GM19328 (cell line): ENCODE data around the gene FGA.

ENCODE experiments used
- ATAC-seq: cut with Tn5 transposase; IDR thresholded peaks from one replicate; pipeline ENCODE4 v1.9.1; 2021; ENCODE audit warnings: mild to moderate bottlenecking, moderate library complexity; ENCODE audit not compliant: unreplicated experiment

The FGA gene

GRCh38 chr4:154583230-154583629 is 7.3 kb downstream of the FGA start:
- ATAC-seq: no peak

- no peak for ATAC-seq
These were observed 7.8 kb downstream of the FGA start for GRCh38 chr4:154582723-154583122.

DNA sequence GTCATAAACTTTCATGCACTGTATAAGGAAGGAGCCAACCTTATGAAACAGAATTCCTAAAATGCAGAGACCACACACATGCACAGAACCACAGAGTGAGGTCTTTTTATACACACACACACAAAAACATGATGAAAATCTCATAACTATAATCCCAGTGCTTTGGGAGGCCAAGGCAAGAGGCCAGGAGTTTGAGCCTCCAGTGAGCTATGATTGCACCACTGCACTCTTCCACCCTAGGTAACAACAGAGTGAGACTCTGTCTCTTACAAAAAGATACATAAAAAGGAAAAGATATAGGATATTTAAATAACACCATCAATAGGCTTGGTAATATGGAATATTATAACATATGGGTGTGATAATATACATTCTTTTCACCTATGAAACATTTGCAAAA is 10.6 kb downstream of the FGA start:
- ATAC-seq: no peak

- ATAC-seq: no peak
These were observed 11.6 kb downstream of the FGA start for GRCh38 chr4:154578919-154579318.

- no peak for ATAC-seq
These were observed 13.2 kb downstream of the FGA start for GRCh38 chr4:154577324-154577723.

DNA sequence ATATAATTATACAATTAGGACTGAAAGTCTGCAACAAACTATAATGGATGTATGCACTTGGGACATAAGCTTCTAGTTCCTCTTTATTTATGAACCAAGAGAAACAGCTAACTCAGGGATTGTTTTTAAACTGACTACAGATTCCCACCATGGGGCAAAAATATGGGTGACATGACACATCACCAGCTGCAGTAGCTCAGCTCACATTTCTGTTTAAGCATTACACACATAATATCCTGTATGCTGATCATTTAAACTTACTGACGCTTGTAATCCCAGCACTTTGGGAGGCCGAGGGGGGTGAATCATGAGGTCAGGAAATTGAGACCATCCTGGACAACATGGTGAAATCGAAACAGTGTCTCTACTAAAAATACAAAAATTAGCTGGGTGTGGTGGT is 16.2 kb downstream of the FGA start:
- ATAC-seq: no peak

DNA sequence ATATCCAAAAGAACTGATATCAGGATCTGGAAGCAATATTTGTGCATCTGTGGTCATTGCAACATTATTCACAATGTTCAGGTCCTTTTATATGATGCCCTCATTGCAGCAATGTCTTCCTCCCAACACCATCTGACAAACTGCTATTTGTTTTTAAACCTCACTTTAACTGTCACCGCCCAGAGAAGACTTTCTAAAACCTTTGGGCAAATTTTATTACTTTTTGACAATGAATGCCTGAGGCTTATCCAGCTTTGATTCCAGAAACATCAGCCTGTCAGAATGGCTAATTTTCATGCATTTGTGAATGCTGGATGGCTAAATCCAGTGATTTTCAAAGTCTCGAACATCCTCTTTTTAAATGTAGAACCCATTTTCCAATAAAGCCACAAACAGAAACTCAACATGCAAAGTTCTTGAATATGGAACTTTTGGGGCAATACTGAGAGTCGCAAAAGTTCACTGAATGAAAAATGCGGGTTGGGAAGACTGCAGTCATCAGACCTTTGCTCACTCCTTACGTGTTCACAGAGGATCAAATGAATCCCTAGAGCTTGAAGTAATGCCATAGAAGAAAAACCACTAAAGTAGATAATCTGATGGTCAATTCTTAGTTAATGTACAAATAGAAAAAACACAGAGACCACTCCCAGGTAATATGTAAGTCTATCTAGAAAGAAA is 17.2 kb downstream of the FGA start:
- no peak for ATAC-seq

DNA sequence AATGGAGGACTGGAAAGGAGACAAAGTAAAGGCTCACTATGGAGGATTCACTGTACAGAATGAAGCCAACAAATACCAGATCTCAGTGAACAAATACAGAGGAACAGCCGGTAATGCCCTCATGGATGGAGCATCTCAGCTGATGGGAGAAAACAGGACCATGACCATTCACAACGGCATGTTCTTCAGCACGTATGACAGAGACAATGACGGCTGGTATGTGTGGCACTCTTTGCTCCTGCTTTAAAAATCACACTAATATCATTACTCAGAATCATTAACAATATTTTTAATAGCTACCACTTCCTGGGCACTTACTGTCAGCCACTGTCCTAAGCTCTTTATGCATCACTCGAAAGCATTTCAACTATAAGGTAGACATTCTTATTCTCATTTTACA is 21.0 kb downstream of the FGA start:
- no peak for ATAC-seq

- no peak for ATAC-seq
These were observed 21.5 kb downstream of the FGA start for GRCh38 chr4:154569028-154569427.

GRCh38 chr4:154566639-154567204 is 23.8 kb downstream of the FGA start:
- ATAC-seq: no peak

- ATAC-seq: no peak
These were observed 24.8 kb downstream of the FGA start for GRCh38 chr4:154565704-154566103.

- no peak for ATAC-seq
These were observed 26.2 kb downstream of the FGA start for GRCh38 chr4:154564311-154564710.

DNA sequence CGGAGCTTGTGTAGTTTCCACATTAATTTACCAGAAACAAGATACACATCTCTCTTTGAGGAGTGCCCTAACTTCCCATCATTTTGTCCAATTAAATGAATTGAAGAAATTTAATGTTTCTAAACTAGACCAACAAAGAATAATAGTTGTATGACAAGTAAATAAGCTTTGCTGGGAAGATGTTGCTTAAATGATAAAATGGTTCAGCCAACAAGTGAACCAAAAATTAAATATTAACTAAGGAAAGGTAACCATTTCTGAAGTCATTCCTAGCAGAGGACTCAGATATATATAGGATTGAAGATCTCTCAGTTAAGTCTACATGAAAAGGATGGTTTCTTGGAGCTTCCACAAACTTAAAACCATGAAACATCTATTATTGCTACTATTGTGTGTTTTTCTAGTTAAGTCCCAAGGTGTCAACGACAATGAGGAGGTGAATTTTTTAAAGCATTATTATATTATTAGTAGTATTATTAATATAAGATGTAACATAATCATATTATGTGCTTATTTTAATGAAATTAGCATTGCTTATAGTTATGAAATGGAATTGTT is 27.8 kb downstream of the FGA start, which contains the start of gene FGB:
Gene FGB, plus strand, starts transcription at position 315 of the 558 bp plus-strand sequence. Its CDS starts 8 bp downstream, at position 323.
- no peak for ATAC-seq

DNA sequence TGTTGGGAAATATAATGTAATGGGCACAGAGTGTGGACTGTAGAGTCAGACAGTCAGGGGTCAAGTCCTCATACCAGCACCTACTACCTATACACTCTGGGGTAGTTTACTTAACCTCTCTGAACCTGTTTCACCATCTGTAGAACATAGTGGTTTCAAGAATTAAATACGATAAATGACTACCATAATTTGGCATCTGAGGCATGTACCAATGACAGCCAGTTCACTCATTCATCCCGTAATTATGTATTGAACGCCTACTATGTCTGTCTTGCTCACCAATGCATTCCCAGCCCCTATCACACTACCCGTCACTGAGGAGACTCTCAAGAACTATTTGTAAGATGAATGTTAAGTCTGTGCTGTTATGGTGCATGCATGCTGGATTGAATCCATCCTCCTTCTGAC is 29.7 kb downstream of the FGA start:
- ATAC-seq: no peak

DNA sequence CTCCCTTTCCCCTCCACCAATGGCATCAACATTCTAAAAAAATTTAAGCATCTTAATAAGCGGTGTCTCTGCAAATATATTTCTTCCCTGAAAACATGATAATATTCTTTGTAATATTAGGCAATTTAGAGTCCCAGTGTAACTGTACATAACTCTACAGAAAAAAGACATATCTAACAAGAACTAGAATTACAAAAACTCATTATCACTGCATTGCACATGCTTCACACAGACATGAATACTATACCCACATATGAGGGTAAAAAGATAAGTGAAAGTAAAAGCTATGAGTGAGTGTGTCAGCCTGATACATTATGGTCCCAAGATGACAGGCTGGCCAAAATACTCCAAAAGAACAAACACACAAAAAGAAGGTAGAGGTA is 30.1 kb downstream of the FGA start:
- ATAC-seq: no peak

DNA sequence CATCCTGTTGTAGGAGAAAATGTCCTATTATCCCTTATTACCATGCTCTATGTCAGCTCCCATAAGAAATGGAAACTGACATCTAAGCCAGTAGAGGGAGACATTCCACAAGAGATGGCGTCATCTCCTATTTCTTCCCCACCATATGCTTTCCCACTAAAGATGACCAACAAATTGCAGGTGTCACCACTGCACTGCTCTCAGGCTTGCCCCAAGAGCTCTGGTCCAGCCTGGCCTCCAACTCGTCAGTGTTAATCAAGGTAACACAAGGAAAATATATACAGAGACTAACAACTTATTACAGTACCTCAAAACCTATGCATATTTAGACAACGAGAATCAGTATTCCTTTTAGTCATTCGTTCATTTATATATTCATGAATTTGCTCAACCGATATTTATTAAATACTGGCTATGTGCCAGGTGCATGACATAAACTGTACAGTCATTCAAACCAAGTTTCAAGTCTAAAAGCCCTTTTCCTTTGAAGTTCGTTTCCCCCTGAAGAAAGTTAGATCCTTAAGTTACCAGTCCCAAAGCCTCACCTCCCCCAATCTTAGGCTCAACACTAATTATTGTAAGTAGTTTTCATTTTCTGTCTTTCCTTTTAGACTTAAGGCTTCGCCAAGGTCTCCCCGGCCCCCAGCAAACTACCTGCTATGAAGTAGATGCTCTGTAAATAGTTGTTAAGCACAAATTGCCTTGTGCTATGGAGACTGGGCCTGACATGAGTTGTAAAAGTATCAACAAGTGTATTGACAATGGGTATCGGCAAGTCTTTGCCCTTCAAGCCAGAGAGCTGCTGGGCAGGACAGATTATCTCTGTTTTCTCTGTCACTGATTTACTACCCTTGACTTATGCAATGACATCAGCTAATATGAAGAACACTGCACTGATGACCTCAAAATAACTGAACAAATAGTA is 30.8 kb downstream of the FGA start:
- peak; percentile 94 for ATAC-seq

- peak; percentile 30 for ATAC-seq
These were observed 31.4 kb downstream of the FGA start for GRCh38 chr4:154559141-154559493.

- peak; percentile 50 for ATAC-seq
These were observed 38.5 kb downstream of the FGA start for GRCh38 chr4:154551872-154552686.

DNA sequence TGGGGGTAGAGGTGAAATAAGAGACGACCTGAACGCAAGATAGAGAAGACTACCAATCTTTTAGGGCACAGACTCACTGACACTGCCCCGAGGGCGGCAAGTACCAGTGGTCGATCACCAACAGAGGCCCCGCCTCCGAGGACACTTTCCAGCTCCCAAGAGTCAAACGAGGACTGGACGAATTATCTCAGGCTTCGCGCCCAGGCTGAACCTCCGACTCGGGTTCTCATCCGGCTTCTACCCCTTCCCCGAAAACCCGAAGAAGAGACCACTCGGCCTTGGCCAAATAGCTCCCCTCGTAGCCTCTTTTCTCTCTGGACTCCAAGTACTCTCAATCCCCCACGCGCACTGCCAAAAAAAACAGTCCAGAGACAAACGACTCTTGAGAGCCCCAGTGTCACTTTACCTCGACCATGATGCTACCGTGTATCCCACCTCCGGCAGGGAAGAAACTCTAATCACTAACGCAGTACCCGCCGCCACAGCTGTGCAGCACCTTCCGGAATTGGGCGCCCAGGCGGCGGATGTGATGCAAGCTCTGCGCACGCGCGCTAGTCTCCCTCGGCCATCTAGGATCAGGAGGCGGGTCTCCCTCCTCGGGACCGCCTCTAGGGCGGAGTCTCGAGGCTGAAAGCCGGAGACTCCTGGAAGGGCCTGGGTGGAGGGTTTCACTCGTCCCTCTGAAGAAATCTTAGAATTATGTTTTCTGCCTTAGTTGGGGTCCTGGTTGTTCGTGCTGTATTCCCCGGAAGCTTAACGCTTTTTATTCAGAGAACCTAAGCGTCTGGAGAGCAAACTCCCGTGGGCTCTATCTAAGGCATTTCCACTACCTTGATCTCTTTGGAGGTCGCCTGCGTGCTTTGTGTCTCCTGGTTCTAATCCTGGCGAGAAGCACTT is 40.4 kb downstream of the FGA start, which contains the start of gene PLRG1:
Gene PLRG1, minus strand, starts transcription at position 507 of the 897 bp plus-strand sequence. Its CDS starts 92 bp downstream, at position 415.
- peak; percentile 95 for ATAC-seq

DNA sequence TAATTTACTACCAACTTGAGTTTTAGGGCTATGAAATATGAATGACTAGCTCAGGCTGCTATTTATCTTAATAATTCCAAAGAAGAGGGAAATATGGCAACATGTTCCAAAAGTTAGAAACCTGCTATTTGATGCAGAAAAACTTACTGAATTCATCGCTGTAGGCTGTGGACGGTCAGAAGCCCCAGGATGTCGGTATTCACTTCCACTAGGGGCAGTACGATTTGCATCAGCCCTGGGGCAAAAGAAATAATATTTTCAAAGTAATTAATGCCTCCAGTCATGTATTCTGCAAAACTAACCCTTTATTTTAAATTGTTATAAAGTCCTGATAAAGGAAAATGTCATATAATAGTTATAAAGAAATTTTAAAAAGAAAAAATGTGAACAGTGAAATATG is 44.9 kb downstream of the FGA start:
- ATAC-seq: no peak
